Activated naive CD4-positive, alpha-beta T cell treated with anti-CD3 and anti-CD28 coated beads for 36 hours (primary cell): ENCODE data around the gene CACNB4. TPM values are rescaled to one million over a fixed set of nuclear protein-coding genes. Genes with fewer than 3 reads are reported as not detected.

Source experiments
- total RNA-seq, 2 experiments: library from RNA; stranded (reverse); gene quantifications; one replicate each; pipeline ENCODE4 v1.2.3, GENCODE V29; 2021

CACNB4 gene
- total RNA-seq, 2 experiments from 2014 or later: 0.10 to 0.15 TPM

Other genes starting within 250 kb of the CACNB4 start
- gene STAM2, start 76.7 kb upstream of the CACNB4 start, total RNA-seq: 10 to 100 TPM in 1 of 2 experiments, 1 to 10 TPM in 1; 9.6 to 10.8 TPM
- 1 to 10 TPM; 2.5 to 2.7 TPM for gene FMNL2, start 236.1 kb upstream of the CACNB4 start, total RNA-seq